Panc1 (cell line): ENCODE results near the gene TBC1D23. TPM values are rescaled to one million over a fixed set of nuclear protein-coding genes. Genes with fewer than 3 reads are reported as not detected.

ENCODE experiments used
- ATAC-seq: fragments of 200-7000 bp; cut with Tn5 transposase; 2 replicates; pipeline ENCODE4 v1.9.1; 2020; ENCODE audit warnings: mild to moderate bottlenecking, moderate library complexity
- BruUV-seq: library from RNA; stranded (reverse); fragments of 400-500 nt; replicated peaks from 2 replicates; lab custom pipeline; 2021; lab: Mats Ljungman, UMichigan
- CTCF ChIA-PET: fragments of 300-600 bp; sonication (Branson Sonifier 250); formaldehyde crosslinking; loops from one replicate; lab custom pipeline; 2022; ENCODE audit warnings: antibody characterized with exemption; lab: Charles Lee
- POLR2A ChIA-PET: fragments of 300-600 bp; sonication (Branson Sonifier 250); formaldehyde crosslinking; loops from one replicate; lab custom pipeline; 2022; ENCODE audit warnings: antibody characterized with exemption; lab: Charles Lee
- DNase-seq: peaks from one replicate; pipeline ENCODE4 v3.0.0-alpha.2; 2010; ENCODE audit warnings: low read depth, low spot score
- H3K27ac ChIP-seq: 2 replicates; pipeline ENCODE4 v1.5.1; 2011; ENCODE audit warnings: mild to moderate bottlenecking, low read length, inconsistent platforms
- H3K27me3 ChIP-seq: fragments of 200-500 bp; sonication (Bioruptor generic); 2 replicates; pipeline ENCODE4 v1.6.0; 2014; ENCODE audit warnings: low read length, inconsistent platforms; ENCODE audit not compliant: control insufficient read depth, insufficient read depth
- H3K36me3 ChIP-seq: fragments of 200-500 bp; sonication (Bioruptor generic); 2 replicates; pipeline ENCODE4 v1.5.1; 2014; ENCODE audit warnings: inconsistent platforms, mild to moderate bottlenecking, low read length, moderate library complexity; ENCODE audit not compliant: control insufficient read depth, insufficient read depth
- H3K4me1 ChIP-seq: 2 replicates; pipeline ENCODE4 v1.5.1; 2011; ENCODE audit warnings: inconsistent platforms, mild to moderate bottlenecking, low read length, moderate library complexity; ENCODE audit not compliant: control insufficient read depth, insufficient read depth
- H3K4me3 ChIP-seq, 2 experiments: 2 replicates each; pipeline ENCODE4 v1.5.1; 2011 to 2012; ENCODE audit warnings: low read depth in 2 of 2, low read length in 2 of 2, mild to moderate bottlenecking in 2 of 2, inconsistent platforms in 1 of 2, moderate library complexity in 1 of 2
- H3K9me3 ChIP-seq: fragments of 200-500 bp; sonication (Bioruptor generic); 2 replicates; pipeline ENCODE4 v1.5.1; 2014; ENCODE audit warnings: low read depth, mild to moderate bottlenecking, inconsistent platforms, low read length, moderate library complexity; ENCODE audit not compliant: control insufficient read depth, insufficient read depth
- POLR2AphosphoS5 ChIP-seq: IDR thresholded peaks from 2 replicates; pipeline ENCODE4 v1.6.1; 2012; ENCODE audit warnings: mild to moderate bottlenecking, low read depth, low read length, moderate library complexity
- SIN3A ChIP-seq: IDR thresholded peaks from 2 replicates; pipeline ENCODE4 v1.6.1; 2012; ENCODE audit warnings: low read depth, mild to moderate bottlenecking, low read length, moderate library complexity, borderline replicate concordance; ENCODE audit not compliant: insufficient read depth
- TCF7L2 ChIP-seq: IDR thresholded peaks from 2 replicates; pipeline ENCODE4 v1.6.1; 2011; ENCODE audit warnings: mild to moderate bottlenecking, low read depth, low read length, inconsistent platforms
- in situ Hi-C: cut with HindIII; loops from 2 replicates; pipeline ENCODE4 v1.10.0; 2016; ENCODE audit warnings: low sequenced_read_pairs, low pct_unique_long_range_greater_than_20kb
- intact Hi-C: fragments of 100-400 bp; cut with micrococcal nuclease; formaldehyde crosslinking; loops from one replicate; pipeline ENCODE4 v1.10.0; 2022; ENCODE audit not compliant: unreplicated experiment
- total RNA-seq: library from RNA; stranded (reverse); gene quantifications from one replicate; pipeline ENCODE4 v1.2.1, GENCODE V29; 2021; ENCODE audit not compliant: unreplicated experiment
- TF ChIP-seq, protein P1 (sequence below): fragments of 450-650 bp; IDR thresholded peaks from 2 replicates; pipeline ENCODE4 v1.5.1; 2017; ENCODE audit warnings: mild to moderate bottlenecking
- TF ChIP-seq, protein P2 (sequence below), 2 experiments: IDR thresholded peaks; 2 replicates each; pipeline ENCODE4 v1.6.1; 2011 to 2012; ENCODE audit warnings: low read depth in 2 of 2, control low read depth in 1 of 2, low read length in 1 of 2, mild to moderate bottlenecking in 1 of 2, moderate library complexity in 1 of 2; ENCODE audit not compliant: insufficient read depth in 1 of 2

Gene TBC1D23
- total RNA-seq, 1 experiment from 2014 or later = 39.4 TPM

DNA sequence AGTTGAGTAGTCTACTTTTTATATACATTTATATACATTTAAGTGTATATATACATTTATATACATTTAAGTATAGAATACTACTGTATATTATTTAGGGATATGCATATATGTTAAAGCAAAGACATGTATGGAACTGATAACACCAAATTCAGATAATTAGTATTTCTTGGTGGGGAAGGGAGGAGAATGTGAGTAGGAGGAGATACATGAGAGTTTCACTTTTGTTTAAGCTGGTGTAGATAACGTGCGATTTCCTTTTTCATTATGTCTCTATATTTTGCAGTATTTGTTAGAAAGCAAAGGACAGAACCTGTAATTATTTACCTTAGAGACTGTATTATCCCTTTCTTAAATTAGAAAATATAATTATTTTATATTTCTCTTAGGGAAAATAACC is 57.1 kb downstream of the TBC1D23 start:
- TF ChIP-seq, protein P1, sequence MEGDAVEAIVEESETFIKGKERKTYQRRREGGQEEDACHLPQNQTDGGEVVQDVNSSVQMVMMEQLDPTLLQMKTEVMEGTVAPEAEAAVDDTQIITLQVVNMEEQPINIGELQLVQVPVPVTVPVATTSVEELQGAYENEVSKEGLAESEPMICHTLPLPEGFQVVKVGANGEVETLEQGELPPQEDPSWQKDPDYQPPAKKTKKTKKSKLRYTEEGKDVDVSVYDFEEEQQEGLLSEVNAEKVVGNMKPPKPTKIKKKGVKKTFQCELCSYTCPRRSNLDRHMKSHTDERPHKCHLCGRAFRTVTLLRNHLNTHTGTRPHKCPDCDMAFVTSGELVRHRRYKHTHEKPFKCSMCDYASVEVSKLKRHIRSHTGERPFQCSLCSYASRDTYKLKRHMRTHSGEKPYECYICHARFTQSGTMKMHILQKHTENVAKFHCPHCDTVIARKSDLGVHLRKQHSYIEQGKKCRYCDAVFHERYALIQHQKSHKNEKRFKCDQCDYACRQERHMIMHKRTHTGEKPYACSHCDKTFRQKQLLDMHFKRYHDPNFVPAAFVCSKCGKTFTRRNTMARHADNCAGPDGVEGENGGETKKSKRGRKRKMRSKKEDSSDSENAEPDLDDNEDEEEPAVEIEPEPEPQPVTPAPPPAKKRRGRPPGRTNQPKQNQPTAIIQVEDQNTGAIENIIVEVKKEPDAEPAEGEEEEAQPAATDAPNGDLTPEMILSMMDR = no peak
- TF ChIP-seq TCF7L2 (no peak), POLR2AphosphoS5 (no peak)
- TF ChIP-seq, protein P2, sequence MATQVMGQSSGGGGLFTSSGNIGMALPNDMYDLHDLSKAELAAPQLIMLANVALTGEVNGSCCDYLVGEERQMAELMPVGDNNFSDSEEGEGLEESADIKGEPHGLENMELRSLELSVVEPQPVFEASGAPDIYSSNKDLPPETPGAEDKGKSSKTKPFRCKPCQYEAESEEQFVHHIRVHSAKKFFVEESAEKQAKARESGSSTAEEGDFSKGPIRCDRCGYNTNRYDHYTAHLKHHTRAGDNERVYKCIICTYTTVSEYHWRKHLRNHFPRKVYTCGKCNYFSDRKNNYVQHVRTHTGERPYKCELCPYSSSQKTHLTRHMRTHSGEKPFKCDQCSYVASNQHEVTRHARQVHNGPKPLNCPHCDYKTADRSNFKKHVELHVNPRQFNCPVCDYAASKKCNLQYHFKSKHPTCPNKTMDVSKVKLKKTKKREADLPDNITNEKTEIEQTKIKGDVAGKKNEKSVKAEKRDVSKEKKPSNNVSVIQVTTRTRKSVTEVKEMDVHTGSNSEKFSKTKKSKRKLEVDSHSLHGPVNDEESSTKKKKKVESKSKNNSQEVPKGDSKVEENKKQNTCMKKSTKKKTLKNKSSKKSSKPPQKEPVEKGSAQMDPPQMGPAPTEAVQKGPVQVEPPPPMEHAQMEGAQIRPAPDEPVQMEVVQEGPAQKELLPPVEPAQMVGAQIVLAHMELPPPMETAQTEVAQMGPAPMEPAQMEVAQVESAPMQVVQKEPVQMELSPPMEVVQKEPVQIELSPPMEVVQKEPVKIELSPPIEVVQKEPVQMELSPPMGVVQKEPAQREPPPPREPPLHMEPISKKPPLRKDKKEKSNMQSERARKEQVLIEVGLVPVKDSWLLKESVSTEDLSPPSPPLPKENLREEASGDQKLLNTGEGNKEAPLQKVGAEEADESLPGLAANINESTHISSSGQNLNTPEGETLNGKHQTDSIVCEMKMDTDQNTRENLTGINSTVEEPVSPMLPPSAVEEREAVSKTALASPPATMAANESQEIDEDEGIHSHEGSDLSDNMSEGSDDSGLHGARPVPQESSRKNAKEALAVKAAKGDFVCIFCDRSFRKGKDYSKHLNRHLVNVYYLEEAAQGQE (IDR thresholded peaks at IDR 0.05; ENCODE audit: insufficient read depth in 1 of 2, low read depth in 2 of 2, low read length in 1 of 2) = no peak
- DNase-seq (no peak), ATAC-seq (no peak)
- in situ Hi-C loops = no loop called here
- Histone ChIP-seq H3K9me3 (no peaks in the 10 kb centered on the region), H3K27ac (no peak overlapping the region), H3K36me3 (no peaks in the 10 kb centered on the region), H3K4me3 (no peak overlapping the region), H3K4me1 (no peaks in the 10 kb centered on the region), H3K27me3 (no peaks in the 10 kb centered on the region)
- ChIA-PET CTCF (no interaction called here), POLR2A (no interaction called here)
- intact Hi-C loops = loop anchor here (2.0 kb wide), 1 partner anchor 273 kb away; no protein-coding TSS in a partner anchor
- no TSS peak for BruUV-seq

DNA sequence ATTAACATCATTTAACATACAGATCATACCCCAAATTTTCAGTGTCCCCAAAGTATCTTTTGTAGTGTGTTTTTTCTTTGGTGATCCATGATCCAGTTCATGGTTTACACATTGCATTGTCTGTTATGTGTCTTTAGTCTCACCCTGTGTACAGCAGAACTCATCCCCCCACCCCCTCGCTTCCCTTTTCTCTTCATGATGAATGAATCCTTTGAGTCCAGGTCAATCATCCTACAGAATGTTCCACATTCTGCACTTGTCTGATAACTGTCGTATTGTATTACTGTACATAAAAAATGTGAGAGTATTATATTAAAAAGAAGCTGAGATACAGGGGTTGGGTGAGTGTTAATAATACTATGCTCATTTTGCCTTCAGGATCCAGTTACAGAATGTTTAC is 59.2 kb downstream of the TBC1D23 start:
- TF ChIP-seq SIN3A (no peak), TCF7L2 (no peak), POLR2AphosphoS5 (no peak)
- TF ChIP-seq, protein P1 = no peak
- TF ChIP-seq, protein P2 (IDR thresholded peaks at IDR 0.05; ENCODE audit: insufficient read depth in 1 of 2, low read depth in 2 of 2, low read length in 1 of 2) = no peak
- H3K27me3 ChIP-seq = no peaks in the 10 kb centered on the region
- no peaks in the 10 kb centered on the region for H3K4me1 ChIP-seq
- no peak for ATAC-seq
- CTCF ChIA-PET = interaction anchor here (0.7 kb wide), 1 partner anchor 886 kb away, joined by 11 read pairs; no protein-coding TSS in a partner anchor
- POLR2A ChIA-PET = no interaction called here
- no TSS peak for BruUV-seq
- in situ Hi-C loops (no loop called here), intact Hi-C loops (no loop called here)
- H3K27ac ChIP-seq = no peak overlapping the region
- no peaks in the 10 kb centered on the region for H3K9me3 ChIP-seq
- no peak overlapping the region for H3K4me3 ChIP-seq
- 0 out of 2 replicates have a peak, but pooled peaks cover 2% of the 10 kb centered on the region for H3K36me3 ChIP-seq
- DNase-seq = no peak
